WTC11 (cell line): ENCODE results near the gene PPARD. TPM values are rescaled to one million over a fixed set of nuclear protein-coding genes. Genes with fewer than 3 reads are reported as not detected.

Experiments used
- ATAC-seq: fragments of 200-7000 bp; cut with Tn5 transposase; 2 replicates; pipeline ENCODE4 v1.10.0; 2021; ENCODE audit warnings: mild to moderate bottlenecking, moderate library complexity
- CTCF ChIA-PET: fragments of 300-600 bp; sonication (Branson Sonifier 250); formaldehyde crosslinking; loops from one replicate; lab custom pipeline; 2021; ENCODE audit warnings: antibody characterized with exemption; lab: Charles Lee
- POLR2A ChIA-PET: fragments of 350-600 bp; sonication (Branson Sonifier 250); formaldehyde crosslinking; loops from one replicate; lab custom pipeline; 2021; ENCODE audit warnings: antibody characterized with exemption; lab: Charles Lee
- DNase-seq: peaks from one replicate; pipeline ENCODE4 v3.0.0; 2021; ENCODE audit warnings: low spot score
- H3K27ac Mint-ChIP-seq: 2 replicates; pipeline ENCODE4 v1.8.0; 2021; ENCODE audit warnings: mixed read lengths
- H3K27me3 Mint-ChIP-seq: 2 replicates; pipeline ENCODE4 v1.8.0; 2021; ENCODE audit warnings: low read depth, mild to moderate bottlenecking, moderate library complexity, mixed read lengths
- H3K36me3 Mint-ChIP-seq: 2 replicates; pipeline ENCODE4 v1.8.0; 2021; ENCODE audit warnings: mixed read lengths
- H3K4me1 Mint-ChIP-seq: 2 replicates; pipeline ENCODE4 v1.8.0; 2022; ENCODE audit warnings: mixed read lengths
- H3K4me3 Mint-ChIP-seq: 2 replicates; pipeline ENCODE4 v1.8.0; 2021; ENCODE audit warnings: mild to moderate bottlenecking, moderate library complexity, mixed read lengths
- H3K9me3 Mint-ChIP-seq: 2 replicates; pipeline ENCODE4 v1.8.0; 2021; ENCODE audit warnings: mixed read lengths
- E2F4 ChIP-seq: sonication (generic); formaldehyde crosslinking; IDR thresholded peaks from 2 replicates; pipeline ENCODE4 v1.8.1; 2022; ENCODE audit warnings: low read depth, mild to moderate bottlenecking, moderate library complexity, missing genetic modification reagents, borderline replicate concordance
- FOXJ3 ChIP-seq: sonication (generic); formaldehyde crosslinking; IDR thresholded peaks from 2 replicates; pipeline ENCODE4 v1.9.0; 2021; ENCODE audit warnings: missing genetic modification reagents, mild to moderate bottlenecking, borderline replicate concordance
- GTF2I ChIP-seq: fragments of 250-450 bp; sonication (Bioruptor Pico); conservative IDR thresholded peaks from 2 replicates; pipeline ENCODE4 v1.4.0; 2021; ENCODE audit warnings: mild to moderate bottlenecking
- KAT7 ChIP-seq: sonication (generic); formaldehyde crosslinking; IDR thresholded peaks from 2 replicates; pipeline ENCODE4 v1.8.1; 2023; ENCODE audit warnings: missing genetic modification reagents, mild to moderate bottlenecking, borderline replicate concordance
- MYBL2 ChIP-seq: sonication (generic); formaldehyde crosslinking; IDR thresholded peaks from 2 replicates; pipeline ENCODE4 v1.8.1; 2023; ENCODE audit warnings: mild to moderate bottlenecking, moderate library complexity, missing genetic modification reagents
- NFATC4 ChIP-seq: fragments of 250-450 bp; sonication (Bioruptor Pico); IDR thresholded peaks from 2 replicates; pipeline ENCODE4 v1.9.0; 2021; ENCODE audit warnings: mild to moderate bottlenecking
- NR1H2 ChIP-seq: sonication (generic); formaldehyde crosslinking; IDR thresholded peaks from 2 replicates; pipeline ENCODE4 v1.9.0; 2021; ENCODE audit warnings: mild to moderate bottlenecking, moderate library complexity, missing genetic modification reagents
- PRDM15 ChIP-seq: sonication (generic); formaldehyde crosslinking; IDR thresholded peaks from 2 replicates; pipeline ENCODE4 v1.8.0; 2022; ENCODE audit warnings: missing genetic modification reagents
- PREB ChIP-seq: sonication (generic); formaldehyde crosslinking; IDR thresholded peaks from 2 replicates; pipeline ENCODE4 v1.8.1; 2022; ENCODE audit warnings: mild to moderate bottlenecking, missing genetic modification reagents, moderate library complexity, borderline replicate concordance
- SP1 ChIP-seq: sonication (generic); formaldehyde crosslinking; conservative IDR thresholded peaks from 2 replicates; pipeline ENCODE4 v1.8.1; 2022; ENCODE audit warnings: missing genetic modification reagents
- TEAD1 ChIP-seq: sonication (generic); formaldehyde crosslinking; IDR thresholded peaks from 2 replicates; pipeline ENCODE4 v1.8.0; 2022; ENCODE audit warnings: mild to moderate bottlenecking, missing genetic modification reagents
- ZNF138 ChIP-seq: sonication (generic); formaldehyde crosslinking; conservative IDR thresholded peaks from 2 replicates; pipeline ENCODE4 v1.8.1; 2022; ENCODE audit warnings: mild to moderate bottlenecking, moderate library complexity, missing genetic modification reagents
- ZNF263 ChIP-seq: sonication (generic); formaldehyde crosslinking; IDR thresholded peaks from 2 replicates; pipeline ENCODE4 v1.8.1; 2022; ENCODE audit warnings: low read depth, mild to moderate bottlenecking, moderate library complexity, missing genetic modification reagents
- ZNF396 ChIP-seq: fragments of 250-450 bp; sonication (Bioruptor Pico); IDR thresholded peaks from 2 replicates; pipeline ENCODE4 v1.8.0; 2021; ENCODE audit warnings: mild to moderate bottlenecking, moderate library complexity, borderline replicate concordance
- ZNF416 ChIP-seq: fragments of 250-450 bp; sonication (Bioruptor Pico); IDR thresholded peaks from 2 replicates; pipeline ENCODE4 v1.9.0; 2021; ENCODE audit warnings: mild to moderate bottlenecking, inconsistent platforms
- ZNF512 ChIP-seq: sonication (generic); formaldehyde crosslinking; IDR thresholded peaks from 2 replicates; pipeline ENCODE4 v1.8.1; 2022; ENCODE audit warnings: missing genetic modification reagents, borderline replicate concordance
- ZNF671 ChIP-seq: fragments of 250-450 bp; sonication (Bioruptor Pico); IDR thresholded peaks from 2 replicates; pipeline ENCODE4 v1.8.0; 2021; ENCODE audit warnings: mild to moderate bottlenecking
- ZSCAN18 ChIP-seq: fragments of 250-450 bp; sonication (Bioruptor Pico); IDR thresholded peaks from 2 replicates; pipeline ENCODE4 v2.1.2; 2022; ENCODE audit warnings: mild to moderate bottlenecking, moderate library complexity
- total RNA-seq: library from RNA; stranded (reverse); gene quantifications from 3 replicates; pipeline ENCODE4 v1.2.3, GENCODE V29; 2021

Gene PPARD
- total RNA-seq, 1 experiment from 2014 or later, result 14.7 TPM

GRCh38 chr6:35300848-35301247 is 41.5 kb upstream of the PPARD start:
- ATAC-seq, result no peak
- H3K4me1 Mint-ChIP-seq, result peaks cover 39% of the 10 kb centered on the region
- H3K27me3 Mint-ChIP-seq, result 0 out of 2 replicates have a peak, but pooled peaks cover 4% of the 10 kb centered on the region
- no peak for DNase-seq
- H3K9me3 Mint-ChIP-seq, result no peaks in the 10 kb centered on the region
- TF ChIP-seq MYBL2 (CRISPR knock-in tag) (no peak), KAT7 (CRISPR knock-in tag) (no peak), TEAD1 (CRISPR knock-in tag) (no peak), ZNF396 (CRISPR knock-in tag) (no peak), ZNF138 (CRISPR knock-in tag) (no peak), ZNF512 (CRISPR knock-in tag) (no peak), NR1H2 (no peak), PREB (CRISPR knock-in tag) (no peak), SP1 (CRISPR knock-in tag) (no peak), ZNF263 (no peak), GTF2I (CRISPR knock-in tag) (no peak), E2F4 (CRISPR knock-in tag) (no peak), ZNF416 (CRISPR knock-in tag) (no peak), FOXJ3 (CRISPR knock-in tag) (no peak), NFATC4 (CRISPR knock-in tag) (no peak), ZSCAN18 (no peak), PRDM15 (CRISPR knock-in tag) (no peak), ZNF671 (CRISPR knock-in tag) (no peak)
- no peak overlapping the region for H3K4me3 Mint-ChIP-seq
- ChIA-PET POLR2A (interaction anchor here (1.8 kb wide), 1 partner anchor 41 kb away, joined by 4 read pairs; the partner anchor contains the start of gene ZNF76), CTCF (interaction anchor here (1.0 to 1.5 kb wide), 4 partner anchors 27 to 222 kb away, joined by 5 read pairs; no protein-coding TSS in a partner anchor)
- no peak overlapping the region for H3K27ac Mint-ChIP-seq
- no peaks in the 10 kb centered on the region for H3K36me3 Mint-ChIP-seq
